Nephron progenitor cell (in vitro differentiated cells): Measurements from ENCODE around the gene ST7L.
A peak's percentile ranks its signal among the peaks of the same experiment; 100 is the strongest.

ENCODE experiments used
- DNase-seq: peaks from one replicate; pipeline ENCODE4 v3.0.0; 2021
- H3K27ac Mint-ChIP-seq: 2 replicates; pipeline ENCODE4 v1.8.0; 2021; ENCODE audit warnings: mild to moderate bottlenecking, moderate library complexity, mixed read lengths
- H3K27me3 Mint-ChIP-seq: 2 replicates; pipeline ENCODE4 v1.8.0; 2021; ENCODE audit warnings: mild to moderate bottlenecking, low read depth, mixed read lengths; ENCODE audit not compliant: poor library complexity
- H3K36me3 Mint-ChIP-seq: 2 replicates; pipeline ENCODE4 v1.8.0; 2021; ENCODE audit warnings: low read depth, mixed read lengths
- H3K4me1 Mint-ChIP-seq: 2 replicates; pipeline ENCODE4 v1.8.0; 2021; ENCODE audit warnings: mixed read lengths
- H3K4me3 Mint-ChIP-seq: 2 replicates; pipeline ENCODE4 v1.8.0; 2021; ENCODE audit warnings: mild to moderate bottlenecking, moderate library complexity, mixed read lengths
- H3K9me3 Mint-ChIP-seq: 2 replicates; pipeline ENCODE4 v1.8.0; 2021; ENCODE audit warnings: mild to moderate bottlenecking, moderate library complexity, mixed read lengths
- CTCF ChIP-seq: fragments of 200-600 bp; sonication (generic); IDR thresholded peaks from 2 replicates; pipeline ENCODE4 v1.5.0; 2021; ENCODE audit warnings: antibody characterized with exemption

Gene ST7L

GRCh38 chr1:112564081-112564480 is 54.9 kb downstream of the ST7L start:
- Mint-ChIP-seq H3K36me3 (peaks cover 34% of the 10 kb centered on the region), H3K27ac (no peak overlapping the region), H3K4me1 (no peaks in the 10 kb centered on the region), H3K9me3 (no peaks in the 10 kb centered on the region), H3K27me3 (no peaks in the 10 kb centered on the region), H3K4me3 (no peak overlapping the region)
- TF ChIP-seq CTCF, result no peak
- DNase-seq, result no peak

GRCh38 chr1:112563341-112563740 is 55.6 kb downstream of the ST7L start:
- Mint-ChIP-seq H3K27ac (no peak overlapping the region), H3K36me3 (peaks cover 30% of the 10 kb centered on the region), H3K9me3 (no peaks in the 10 kb centered on the region), H3K4me1 (no peaks in the 10 kb centered on the region), H3K4me3 (no peak overlapping the region), H3K27me3 (no peaks in the 10 kb centered on the region)
- no peak for DNase-seq
- TF ChIP-seq CTCF, result no peak

- Mint-ChIP-seq H3K36me3 (peaks cover 30% of the 10 kb centered on the region), H3K9me3 (no peaks in the 10 kb centered on the region), H3K4me3 (no peak overlapping the region), H3K27ac (no peak overlapping the region), H3K27me3 (no peaks in the 10 kb centered on the region), H3K4me1 (no peaks in the 10 kb centered on the region)
- no peak for TF ChIP-seq CTCF
- no peak for DNase-seq
These were observed 60.3 kb downstream of the ST7L start for GRCh38 chr1:112558634-112559033.

- no peaks in the 10 kb centered on the region for H3K4me1 Mint-ChIP-seq
- H3K9me3 Mint-ChIP-seq, result no peaks in the 10 kb centered on the region
- no peak for DNase-seq
- TF ChIP-seq CTCF, result no peak
- H3K27ac Mint-ChIP-seq, result peak overlapping the region; percentile 12
- H3K36me3 Mint-ChIP-seq, result peaks cover 39% of the 10 kb centered on the region
- no peaks in the 10 kb centered on the region for H3K27me3 Mint-ChIP-seq
- H3K4me3 Mint-ChIP-seq, result no peak overlapping the region
These were observed 61.6 kb downstream of the ST7L start for GRCh38 chr1:112557385-112557784.

GRCh38 chr1:112554411-112554810 is 64.5 kb downstream of the ST7L start:
- H3K36me3 Mint-ChIP-seq, result peaks cover 42% of the 10 kb centered on the region
- H3K27me3 Mint-ChIP-seq, result no peaks in the 10 kb centered on the region
- H3K27ac Mint-ChIP-seq, result no peak overlapping the region
- DNase-seq, result no peak
- H3K4me3 Mint-ChIP-seq, result no peak overlapping the region
- no peak for TF ChIP-seq CTCF
- H3K9me3 Mint-ChIP-seq, result no peaks in the 10 kb centered on the region
- no peaks in the 10 kb centered on the region for H3K4me1 Mint-ChIP-seq

GRCh38 chr1:112549590-112549989 is 69.4 kb downstream of the ST7L start:
- DNase-seq, result no peak
- Mint-ChIP-seq H3K36me3 (peaks cover 37% of the 10 kb centered on the region), H3K4me3 (no peak overlapping the region), H3K27me3 (no peaks in the 10 kb centered on the region), H3K9me3 (no peaks in the 10 kb centered on the region), H3K4me1 (peaks cover 6% of the 10 kb centered on the region), H3K27ac (no peak overlapping the region)
- no peak for TF ChIP-seq CTCF
